ENCODE results near the gene LETMD1. TPM values are rescaled to one million over a fixed set of nuclear protein-coding genes. Genes with fewer than 3 reads are reported as not detected.
"Not testable (repeated sequence)": the region's sequence is repeated elsewhere in the genome, so short reads cannot be mapped to it uniquely, and the experiment has no call there.

Gene LETMD1
- 10 to 100 TPM; 33.1 to 84.0 (median 47.7) TPM for polyA plus RNA-seq (ENCODE audit: insufficient read length in 10 of 10)
- long read RNA-seq, donor 1, transcript LETMD1-238 (1 exons, 2,948 nt) = major isoform, 12 of 23 reads
- long read RNA-seq, donor 1, partial matches to known transcripts = 0 of 23 reads
- long read RNA-seq, donor 1, other reads (novel, unspliced or antisense) = 0 of 23 reads
- long read RNA-seq, donor 2, transcript LETMD1-238 (1 exons, 2,948 nt) = major isoform, 11 of 18 reads
- long read RNA-seq, donor 2, partial matches to known transcripts = 0 of 18 reads
- long read RNA-seq, donor 2, other reads (novel, unspliced or antisense) = 0 of 18 reads
- long read RNA-seq, donor 3, partial matches to known transcripts = 0 of 1 reads
- long read RNA-seq, donor 3, other reads (novel, unspliced or antisense) = 0 of 1 reads
- long read RNA-seq, donor 4, transcript LETMD1-238 (1 exons, 2,948 nt) = major isoform, 6 of 12 reads
- long read RNA-seq, donor 4, partial matches to known transcripts = 0 of 12 reads
- long read RNA-seq, donor 4, other reads (novel, unspliced or antisense) = 0 of 12 reads
- long read RNA-seq, donor 5, transcript LETMD1-238 (1 exons, 2,948 nt) = major isoform, 7 of 19 reads
- long read RNA-seq, donor 5, partial matches to known transcripts = 6 of 19 reads
- long read RNA-seq, donor 5, other reads (novel, unspliced or antisense) = 0 of 19 reads
- long read RNA-seq, donor 6, transcript LETMD1-238 (1 exons, 2,948 nt) = major isoform, 11 of 18 reads
- long read RNA-seq, donor 6, partial matches to known transcripts = 0 of 18 reads
- long read RNA-seq, donor 6, other reads (novel, unspliced or antisense) = 0 of 18 reads
- long read RNA-seq, donor 7, transcript LETMD1-238 (1 exons, 2,948 nt) = major isoform, 17 of 59 reads
- long read RNA-seq, donor 7, partial matches to known transcripts = 34 of 59 reads
- long read RNA-seq, donor 7, other reads (novel, unspliced or antisense) = 0 of 59 reads
- long read RNA-seq, donor 8, transcript LETMD1-238 (1 exons, 2,948 nt) = major isoform, 5 of 12 reads
- long read RNA-seq, donor 8, partial matches to known transcripts = 0 of 12 reads
- long read RNA-seq, donor 8, other reads (novel, unspliced or antisense) = 0 of 12 reads
- long read RNA-seq, donor 9, partial matches to known transcripts = 0 of 1 reads
- long read RNA-seq, donor 9, other reads (novel, unspliced or antisense) = 0 of 1 reads

GRCh38 chr12:51047655-51048540 is at the start of gene LETMD1:
Gene LETMD1, plus strand, starts transcription at chr12:51048327. Its CDS starts 30 bp downstream, at chr12:51048357.
- peak; percentile 98 to 99 (median 99) for DNase-seq

GRCh38 chr12:50999093-50999492 is 49.0 kb upstream of the LETMD1 start:
- no peak for DNase-seq

GRCh38 chr12:51000245-51000644 is 47.9 kb upstream of the LETMD1 start:
- DNase-seq = peak in 1 of 3 donors; percentile 59

DNA sequence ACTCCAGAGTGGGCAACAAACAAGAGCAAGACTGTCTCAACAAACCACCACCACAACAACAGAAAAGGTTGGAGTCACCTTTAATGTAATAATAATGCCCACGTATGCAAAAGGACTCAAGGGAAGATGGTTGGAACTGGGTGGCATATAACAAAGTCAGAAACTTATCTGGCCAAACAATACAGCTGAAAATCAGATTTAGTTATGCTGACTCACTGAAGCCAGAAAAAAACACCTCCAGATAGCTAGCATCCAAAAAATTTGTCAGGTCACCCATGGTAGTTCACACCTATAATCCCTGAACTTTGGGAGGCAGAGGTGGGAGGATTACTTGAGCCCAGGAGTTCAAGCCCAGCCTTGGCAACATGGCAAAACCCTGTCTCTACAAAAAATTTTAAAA is 46.3 kb upstream of the LETMD1 start:
- DNase-seq = no peak

DNA sequence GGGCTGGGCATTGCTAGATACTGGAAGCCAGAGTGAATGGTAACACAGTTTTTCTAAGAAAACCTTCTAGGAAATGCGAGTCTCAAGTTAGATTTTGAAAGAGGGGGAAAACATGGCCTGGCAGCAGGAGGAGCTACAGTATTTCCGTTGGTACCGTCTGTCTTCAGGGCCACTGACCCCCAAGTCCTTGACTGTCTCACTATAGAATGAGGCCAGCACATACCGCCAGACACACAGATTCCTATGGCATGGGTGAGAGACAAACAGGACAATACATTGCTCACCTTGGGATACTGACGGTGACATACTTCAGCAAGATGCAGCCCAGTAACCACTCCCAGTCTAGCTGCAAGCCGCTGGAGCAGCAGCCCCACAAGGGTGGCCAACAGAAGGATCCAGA is 43.6 kb upstream of the LETMD1 start:
- DNase-seq = no peak

DNA sequence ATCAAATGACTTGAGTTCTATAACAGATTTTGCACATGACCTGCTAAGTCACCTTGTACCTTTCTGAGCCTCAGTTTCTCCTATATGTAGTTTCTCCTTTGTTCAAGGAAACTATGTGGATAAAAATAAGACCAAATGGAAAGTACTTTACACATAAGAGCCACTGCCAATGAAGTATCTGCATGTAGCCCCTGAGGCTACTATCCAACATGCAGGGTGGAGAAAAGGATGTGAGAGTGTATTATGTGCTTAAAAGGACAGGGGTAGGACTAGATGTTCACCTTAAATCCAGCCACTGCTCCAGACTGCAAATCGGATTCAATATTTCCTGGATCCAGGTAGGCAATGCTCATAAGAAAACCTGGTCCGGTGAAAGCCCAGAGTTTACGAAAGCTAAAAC is 43.1 kb upstream of the LETMD1 start:
- no peak for DNase-seq

- DNase-seq = no peak
Measured at GRCh38 chr12:51005671-51006070, 42.5 kb upstream of the LETMD1 start.

- no peak for DNase-seq
Measured at GRCh38 chr12:51008329-51009055, 39.6 kb upstream of the LETMD1 start.

GRCh38 chr12:51009056-51009440 is 39.1 kb upstream of the LETMD1 start:
- DNase-seq = peak in 1 of 3 donors; percentile 41

DNA sequence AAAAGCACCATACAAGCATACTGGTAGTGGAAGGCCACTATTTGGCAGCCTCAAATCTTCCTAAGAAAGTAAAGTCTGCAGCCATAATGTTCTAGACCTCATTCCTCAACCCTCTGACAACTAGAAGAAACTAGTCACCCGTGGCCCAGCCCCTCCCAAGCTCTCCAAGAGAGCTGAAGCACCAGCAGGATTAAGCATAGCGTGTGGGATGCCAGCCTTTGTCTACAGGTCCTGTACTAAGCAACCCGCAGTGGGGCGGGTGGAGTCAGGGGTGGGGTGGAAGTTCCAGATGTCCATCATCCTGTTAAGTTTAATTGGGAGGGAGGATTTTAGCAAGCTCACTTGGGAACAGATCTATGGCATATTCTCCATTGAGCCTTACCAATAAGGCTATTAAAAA is 36.2 kb upstream of the LETMD1 start:
- DNase-seq = no peak

- DNase-seq = no peak
Measured at GRCh38 chr12:51012570-51013236, 35.4 kb upstream of the LETMD1 start.

DNA sequence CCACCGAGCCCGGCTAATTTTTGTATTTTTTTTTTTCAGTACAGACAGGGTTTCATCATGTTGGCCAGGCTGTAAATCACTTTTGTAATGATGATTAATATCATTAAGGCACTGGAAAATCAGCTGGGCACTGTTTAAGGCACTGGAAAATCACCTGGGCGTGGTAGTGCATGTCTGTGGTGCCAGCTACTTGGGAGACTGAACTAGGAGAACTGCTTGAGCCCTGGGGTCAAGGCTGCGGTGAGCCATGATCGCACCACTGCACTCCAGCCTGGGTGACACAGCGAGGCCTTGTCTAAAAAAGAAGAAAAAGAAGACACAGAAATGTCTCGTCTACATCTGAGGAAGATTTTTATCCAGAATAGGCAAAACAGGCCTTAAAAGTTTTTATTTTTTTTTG is 34.7 kb upstream of the LETMD1 start:
- DNase-seq = no peak

- not testable (repeated sequence) for DNase-seq
Measured at GRCh38 chr12:51014467-51014866, 33.7 kb upstream of the LETMD1 start.

DNA sequence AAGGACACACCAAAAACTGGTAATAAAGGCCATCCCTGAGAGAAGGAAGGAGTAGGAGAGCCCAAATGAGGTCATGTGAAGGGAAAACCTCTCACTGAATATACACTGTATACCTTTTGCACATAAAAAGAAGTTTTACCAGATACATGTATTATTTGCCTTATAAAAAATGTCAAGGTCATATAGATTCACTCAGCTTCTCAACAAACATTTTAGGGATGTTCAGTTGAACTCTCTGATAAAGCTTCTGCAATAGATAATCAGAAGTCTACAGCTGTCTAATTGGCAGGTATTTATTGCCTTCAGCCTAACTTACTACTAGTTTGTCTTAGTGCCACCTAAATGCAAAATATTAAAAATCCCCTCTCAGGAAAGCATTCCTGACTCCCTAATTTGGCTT is 30.7 kb upstream of the LETMD1 start:
- no peak for DNase-seq

DNA sequence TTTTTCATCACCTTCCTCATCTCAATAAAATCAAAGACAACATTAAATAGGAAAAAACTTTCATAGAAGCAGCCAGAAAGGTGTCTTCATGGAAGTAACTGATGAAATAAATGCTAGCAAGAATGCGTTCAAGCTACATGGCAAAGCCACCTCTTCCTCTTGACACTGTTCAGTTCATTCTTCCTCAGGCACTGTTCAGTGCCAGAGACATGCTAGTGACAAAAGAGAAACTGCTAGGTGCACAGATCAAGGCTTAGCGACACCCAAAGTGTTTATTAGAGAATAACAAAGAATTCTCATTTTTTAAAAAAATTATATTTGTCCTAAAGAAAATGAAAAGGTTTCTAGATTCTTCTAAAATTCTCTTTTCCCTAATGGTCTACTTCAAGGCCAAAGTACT is 29.2 kb upstream of the LETMD1 start:
- no peak for DNase-seq

DNA sequence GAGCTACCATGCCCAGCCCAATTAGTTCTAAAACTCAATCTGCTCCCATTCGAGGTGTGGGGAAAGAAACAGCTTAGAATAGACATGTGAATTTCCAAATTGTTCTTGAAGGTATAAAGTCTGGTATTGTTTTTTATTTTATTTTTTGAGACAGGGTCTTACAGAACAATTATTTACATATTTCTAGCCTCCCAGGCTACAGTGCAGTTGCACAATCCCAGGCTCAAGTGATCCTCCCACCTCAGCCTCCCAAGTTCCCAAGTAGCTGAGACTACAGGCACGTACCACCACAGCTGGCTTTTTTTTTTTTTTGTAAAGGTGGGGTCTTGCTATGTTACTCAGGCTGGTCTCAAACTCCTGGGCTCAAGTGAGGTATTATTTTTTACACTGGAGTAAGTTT is 28.2 kb upstream of the LETMD1 start:
- DNase-seq = no peak

- no peak for DNase-seq
Measured at GRCh38 chr12:51020448-51021182, 27.5 kb upstream of the LETMD1 start.

GRCh38 chr12:51021694-51022093 is 26.4 kb upstream of the LETMD1 start:
- DNase-seq = no peak

All from muscle of back (tissue), 13 donors.